ENCODE data around the gene PRSS53. TPM values are rescaled to one million over a fixed set of nuclear protein-coding genes. Genes with fewer than 3 reads are reported as not detected.

The PRSS53 gene
- total RNA-seq, 1 donor from 2014 or later: 4.8 TPM

- DNase-seq (ENCODE audit: extremely low read depth, low read depth, low spot score): no peak
Measured at GRCh38 chr16:31080035-31080629, 8.6 kb downstream of the PRSS53 start.

GRCh38 chr16:31079342-31079944 lies 9.3 kb downstream of the PRSS53 start:
- DNase-seq (ENCODE audit: extremely low read depth, low read depth, low spot score): no peak

- no peak for DNase-seq (ENCODE audit: extremely low read depth, low read depth, low spot score)
Measured at GRCh38 chr16:31078597-31079341, 10.0 kb downstream of the PRSS53 start.

GRCh38 chr16:31077592-31078396 lies 10.9 kb downstream of the PRSS53 start:
- DNase-seq (ENCODE audit: extremely low read depth, low read depth, low spot score): no peak

GRCh38 chr16:31077024-31077423 lies 11.7 kb downstream of the PRSS53 start:
- DNase-seq (ENCODE audit: extremely low read depth, low read depth, low spot score): no peak

- no peak for DNase-seq (ENCODE audit: extremely low read depth, low read depth, low spot score)
Measured at GRCh38 chr16:31076319-31076718, 12.4 kb downstream of the PRSS53 start.

GRCh38 chr16:31074814-31075183 lies 13.9 kb downstream of the PRSS53 start:
- no peak for DNase-seq (ENCODE audit: extremely low read depth, low read depth, low spot score)

GRCh38 chr16:31073970-31074813 lies 14.6 kb downstream of the PRSS53 start, which contains the start of the genes ZNF646 and ZNF668:
Gene ZNF646 (plus strand): TSS chr16:31074422. CDS start chr16:31076325, 1,903 bp downstream.
Gene ZNF668 (minus strand): TSS chr16:31074240. CDS start chr16:31064459, 9,781 bp downstream.
- DNase-seq (ENCODE audit: extremely low read depth, low read depth, low spot score): peak; percentile 97

GRCh38 chr16:31073142-31073969 lies 15.4 kb downstream of the PRSS53 start:
- no peak for DNase-seq (ENCODE audit: extremely low read depth, low read depth, low spot score)

- no peak for DNase-seq (ENCODE audit: extremely low read depth, low read depth, low spot score)
Measured at GRCh38 chr16:31072540-31073141, 16.1 kb downstream of the PRSS53 start.

GRCh38 chr16:31071861-31072260 lies 16.9 kb downstream of the PRSS53 start:
- no peak for DNase-seq (ENCODE audit: extremely low read depth, low read depth, low spot score)

- no peak for DNase-seq (ENCODE audit: extremely low read depth, low read depth, low spot score)
Measured at GRCh38 chr16:31067342-31067741, 21.4 kb downstream of the PRSS53 start.

- DNase-seq (ENCODE audit: extremely low read depth, low read depth, low spot score): no peak
Measured at GRCh38 chr16:31064882-31065461, 23.8 kb downstream of the PRSS53 start.

GRCh38 chr16:31063843-31064611 lies 24.7 kb downstream of the PRSS53 start:
- DNase-seq (ENCODE audit: extremely low read depth, low read depth, low spot score): no peak

- no peak for DNase-seq (ENCODE audit: extremely low read depth, low read depth, low spot score)
Measured at GRCh38 chr16:31063495-31063842, 25.3 kb downstream of the PRSS53 start.

GRCh38 chr16:31061813-31062440 lies 26.8 kb downstream of the PRSS53 start:
- DNase-seq (ENCODE audit: extremely low read depth, low read depth, low spot score): no peak

- DNase-seq (ENCODE audit: extremely low read depth, low read depth, low spot score): no peak
Measured at GRCh38 chr16:31061126-31061812, 27.5 kb downstream of the PRSS53 start.

Measured in glomerular endothelial cell (primary cell).